ENCODE results near the gene ADCY2.
A peak's percentile ranks its signal among the peaks of the same experiment; 100 is the strongest.

- no peak for TF ChIP-seq POLR2A (conservative IDR thresholded peaks at IDR 0.05)
- no peak for TF ChIP-seq MEF2D (tag; conservative IDR thresholded peaks at IDR 0.05; ENCODE audit: low read depth)
- TF ChIP-seq SPI1 (IDR thresholded peaks at IDR 0.05; ENCODE audit: borderline replicate concordance, low read depth, low read length), result peak; percentile 70; the same call in 1 of the 2 replicates
- no peak for TF ChIP-seq ZNF140 (CRISPR knock-in tag; IDR thresholded peaks at IDR 0.05)
- TF ChIP-seq, protein P1, sequence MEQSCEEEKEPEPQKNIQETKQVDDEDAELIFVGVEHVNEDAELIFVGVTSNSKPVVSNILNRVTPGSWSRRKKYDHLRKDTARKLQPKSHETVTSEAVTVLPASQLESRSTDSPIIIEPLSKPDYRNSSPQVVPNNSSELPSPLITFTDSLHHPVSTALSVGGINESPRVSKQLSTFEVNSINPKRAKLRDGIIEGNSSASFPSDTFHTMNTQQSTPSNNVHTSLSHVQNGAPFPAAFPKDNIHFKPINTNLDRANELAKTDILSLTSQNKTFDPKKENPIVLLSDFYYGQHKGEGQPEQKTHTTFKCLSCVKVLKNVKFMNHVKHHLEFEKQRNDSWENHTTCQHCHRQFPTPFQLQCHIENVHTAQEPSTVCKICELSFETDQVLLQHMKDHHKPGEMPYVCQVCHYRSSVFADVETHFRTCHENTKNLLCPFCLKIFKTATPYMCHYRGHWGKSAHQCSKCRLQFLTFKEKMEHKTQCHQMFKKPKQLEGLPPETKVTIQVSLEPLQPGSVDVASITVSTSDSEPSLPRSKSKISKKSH (CRISPR knock-in tag; IDR thresholded peaks at IDR 0.05), result no peak
- TF ChIP-seq, protein P2, sequence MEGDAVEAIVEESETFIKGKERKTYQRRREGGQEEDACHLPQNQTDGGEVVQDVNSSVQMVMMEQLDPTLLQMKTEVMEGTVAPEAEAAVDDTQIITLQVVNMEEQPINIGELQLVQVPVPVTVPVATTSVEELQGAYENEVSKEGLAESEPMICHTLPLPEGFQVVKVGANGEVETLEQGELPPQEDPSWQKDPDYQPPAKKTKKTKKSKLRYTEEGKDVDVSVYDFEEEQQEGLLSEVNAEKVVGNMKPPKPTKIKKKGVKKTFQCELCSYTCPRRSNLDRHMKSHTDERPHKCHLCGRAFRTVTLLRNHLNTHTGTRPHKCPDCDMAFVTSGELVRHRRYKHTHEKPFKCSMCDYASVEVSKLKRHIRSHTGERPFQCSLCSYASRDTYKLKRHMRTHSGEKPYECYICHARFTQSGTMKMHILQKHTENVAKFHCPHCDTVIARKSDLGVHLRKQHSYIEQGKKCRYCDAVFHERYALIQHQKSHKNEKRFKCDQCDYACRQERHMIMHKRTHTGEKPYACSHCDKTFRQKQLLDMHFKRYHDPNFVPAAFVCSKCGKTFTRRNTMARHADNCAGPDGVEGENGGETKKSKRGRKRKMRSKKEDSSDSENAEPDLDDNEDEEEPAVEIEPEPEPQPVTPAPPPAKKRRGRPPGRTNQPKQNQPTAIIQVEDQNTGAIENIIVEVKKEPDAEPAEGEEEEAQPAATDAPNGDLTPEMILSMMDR (IDR thresholded peaks at IDR 0.05 in 2 of 3, conservative IDR thresholded peaks at IDR 0.05 in 1 of 3; ENCODE audit: insufficient read depth in 2 of 3, low read depth in 1 of 3, low read length in 3 of 3), result no peak
Observed at GRCh38 chr5:7608772-7609171, 212.8 kb downstream of the ADCY2 start.

Data from K562 (cell line).